H9 (cell line): Measurements from ENCODE around the gene ANAPC2. TPM values are rescaled to one million over a fixed set of nuclear protein-coding genes. Genes with fewer than 3 reads are reported as not detected.

Source experiments
- DNase-seq: peaks from one replicate; pipeline ENCODE4 v3.0.0-alpha.2; 2017
- H2AFZ ChIP-seq: one replicate; pipeline ENCODE4 v1.6.1; 2013; ENCODE audit warnings: mild to moderate bottlenecking, low read length, control low read depth, moderate library complexity
- H2AK5ac ChIP-seq: 2 replicates; pipeline ENCODE4 v1.6.1; 2013; ENCODE audit warnings: low read length, control low read depth, mixed read lengths; ENCODE audit not compliant: insufficient read length
- H2BK120ac ChIP-seq: one replicate; pipeline ENCODE4 v1.6.1; 2013; ENCODE audit warnings: low read depth, mild to moderate bottlenecking, low read length, control low read depth, inconsistent platforms; ENCODE audit not compliant: poor library complexity, severe bottlenecking
- H2BK12ac ChIP-seq: 2 replicates; pipeline ENCODE4 v1.6.1; 2013; ENCODE audit warnings: low read length, control low read depth, mixed read lengths, low read depth; ENCODE audit not compliant: insufficient read length
- H2BK15ac ChIP-seq: 2 replicates; pipeline ENCODE4 v1.6.1; 2013; ENCODE audit warnings: low read depth, low read length, control low read depth
- H2BK20ac ChIP-seq: one replicate; pipeline ENCODE4 v1.6.1; 2013; ENCODE audit warnings: low read depth, mild to moderate bottlenecking, low read length, control low read depth, inconsistent platforms; ENCODE audit not compliant: poor library complexity, severe bottlenecking
- H2BK5ac ChIP-seq: 2 replicates; pipeline ENCODE4 v1.6.1; 2013; ENCODE audit warnings: low read length, control low read depth, mixed read lengths; ENCODE audit not compliant: insufficient read length
- H3K14ac ChIP-seq: 2 replicates; pipeline ENCODE4 v1.6.1; 2013; ENCODE audit warnings: low read length, control low read depth; ENCODE audit not compliant: insufficient read depth
- H3K18ac ChIP-seq: 2 replicates; pipeline ENCODE4 v1.6.1; 2013; ENCODE audit warnings: low read depth, mild to moderate bottlenecking, mixed read lengths, low read length, control low read depth; ENCODE audit not compliant: insufficient read length
- H3K23ac ChIP-seq: 2 replicates; pipeline ENCODE4 v1.6.1; 2013; ENCODE audit warnings: low read length, control low read depth, mixed read lengths, low read depth; ENCODE audit not compliant: insufficient read length
- H3K23me2 ChIP-seq: 2 replicates; pipeline ENCODE4 v1.6.1; 2013; ENCODE audit warnings: low read depth, mild to moderate bottlenecking, mixed read lengths, low read length, control low read depth; ENCODE audit not compliant: insufficient read length, poor library complexity, severe bottlenecking
- H3K27ac ChIP-seq: 2 replicates; pipeline ENCODE4 v1.5.1; 2013; ENCODE audit warnings: low read length, control low read depth, mixed read lengths, low read depth; ENCODE audit not compliant: insufficient read length
- H3K27me3 ChIP-seq: 2 replicates; pipeline ENCODE4 v1.6.1; 2013; ENCODE audit warnings: low read length, control low read depth, inconsistent platforms; ENCODE audit not compliant: insufficient read depth
- H3K4ac ChIP-seq: 2 replicates; pipeline ENCODE4 v1.6.1; 2013; ENCODE audit warnings: low read depth, mild to moderate bottlenecking, control low read depth, inconsistent platforms, low read length, moderate library complexity
- H3K4me1 ChIP-seq: 2 replicates; pipeline ENCODE4 v1.6.1; 2013; ENCODE audit warnings: low read length, control low read depth, inconsistent platforms; ENCODE audit not compliant: insufficient read depth
- H3K4me2 ChIP-seq: 2 replicates; pipeline ENCODE4 v1.6.1; 2013; ENCODE audit warnings: low read length, control low read depth, mixed read lengths; ENCODE audit not compliant: insufficient read length, insufficient read depth
- H3K56ac ChIP-seq: 2 replicates; pipeline ENCODE4 v1.6.1; 2013; ENCODE audit warnings: low read depth, mild to moderate bottlenecking, mixed read lengths, low read length, control low read depth; ENCODE audit not compliant: insufficient read length
- H3K79me1 ChIP-seq: 2 replicates; pipeline ENCODE4 v1.6.1; 2013; ENCODE audit warnings: low read depth, mild to moderate bottlenecking, moderate library complexity, low read length, control low read depth, inconsistent platforms; ENCODE audit not compliant: insufficient read depth, poor library complexity, severe bottlenecking
- H3K79me2 ChIP-seq: 2 replicates; pipeline ENCODE4 v1.6.1; 2013; ENCODE audit warnings: low read length, control low read depth, inconsistent platforms; ENCODE audit not compliant: insufficient read depth
- H3K9ac ChIP-seq: 2 replicates; pipeline ENCODE4 v1.6.1; 2013; ENCODE audit warnings: low read length, control low read depth, mixed read lengths; ENCODE audit not compliant: insufficient read length; ENCODE audit errors: extremely low read depth
- H3K9me3 ChIP-seq: one replicate; pipeline ENCODE4 v1.6.1; 2013; ENCODE audit warnings: low read depth, low read length, inconsistent platforms; ENCODE audit not compliant: control insufficient read depth
- H3T11ph ChIP-seq: one replicate; pipeline ENCODE4 v1.6.1; 2013; ENCODE audit warnings: mild to moderate bottlenecking, low read length, control low read depth, inconsistent platforms
- H4K20me1 ChIP-seq: one replicate; pipeline ENCODE4 v1.6.1; 2013; ENCODE audit not compliant: control insufficient read depth, insufficient read length, insufficient read depth
- H4K5ac ChIP-seq: 2 replicates; pipeline ENCODE4 v1.6.1; 2013; ENCODE audit warnings: low read depth, mild to moderate bottlenecking, mixed read lengths, low read length, control low read depth; ENCODE audit not compliant: insufficient read length
- H4K8ac ChIP-seq: replicated peaks from 2 replicates; pipeline ENCODE4 v1.6.1; 2013; ENCODE audit warnings: low read length, control low read depth, mixed read lengths, low read depth; ENCODE audit not compliant: insufficient read length
- H4K91ac ChIP-seq: 2 replicates; pipeline ENCODE4 v1.6.1; 2013; ENCODE audit warnings: low read depth, mild to moderate bottlenecking, moderate library complexity, mixed read lengths, low read length, control low read depth; ENCODE audit not compliant: insufficient read length
- H3K27ac Mint-ChIP-seq, 3 experiments: 2 replicates in 2 of 3; 3 replicates in 1 of 3; pipeline ENCODE4 v1.8.0; 2020 to 2021; ENCODE audit warnings: mixed read lengths in 3 of 3, mild to moderate bottlenecking in 1 of 3, moderate library complexity in 1 of 3
- H3K27me3 Mint-ChIP-seq: 2 replicates; pipeline ENCODE4 v1.8.0; 2021; ENCODE audit warnings: low read depth, mild to moderate bottlenecking, moderate library complexity, mixed read lengths
- H3K36me3 Mint-ChIP-seq, 3 experiments: 2 replicates in 2 of 3; 3 replicates in 1 of 3; pipeline ENCODE4 v1.8.0; 2020 to 2021; ENCODE audit warnings: low read depth in 3 of 3, mixed read lengths in 3 of 3; ENCODE audit not compliant: insufficient read depth in 1 of 3
- H3K4me1 Mint-ChIP-seq, 2 experiments: 2 replicates each; pipeline ENCODE4 v1.8.0; 2020; ENCODE audit warnings: mixed read lengths in 2 of 2
- H3K4me3 Mint-ChIP-seq, 2 experiments: 2 replicates in 1 of 2; 3 replicates in 1 of 2; pipeline ENCODE4 v1.8.0; 2020 to 2021; ENCODE audit warnings: mild to moderate bottlenecking in 2 of 2, mixed read lengths in 2 of 2, moderate library complexity in 1 of 2
- H3K9me3 Mint-ChIP-seq, 2 experiments: 2 replicates in 1 of 2; 3 replicates in 1 of 2; pipeline ENCODE4 v1.8.0; 2020; ENCODE audit warnings: mild to moderate bottlenecking in 2 of 2, mixed read lengths in 2 of 2, moderate library complexity in 1 of 2
- WGBS: extraction: QIAGEN DNeasy Blood & Tissue Kit; methylation state at CpG from one replicate; pipeline ENCODE4 v1.1.7; 2013; ENCODE audit warnings: missing lambda C conversion rate, low lambda C conversion rate, mixed read lengths; ENCODE audit not compliant: insufficient read length; ENCODE audit errors: extremely low coverage; 5-methylcytosine and 5-hydroxymethylcytosine counted together
- total RNA-seq: library from RNA; stranded (reverse); gene quantifications from 2 replicates; pipeline ENCODE4 v1.2.1, GENCODE V29; 2021
- TF ChIP-seq, protein P1 (sequence below): fragments of 200-600 bp; sonication (generic); conservative IDR thresholded peaks from 3 replicates; pipeline ENCODE4 v1.8.0; 2021; ENCODE audit warnings: antibody characterized with exemption, mild to moderate bottlenecking

The ANAPC2 gene
- total RNA-seq, 1 experiment from 2014 or later: 54.8 TPM

DNA sequence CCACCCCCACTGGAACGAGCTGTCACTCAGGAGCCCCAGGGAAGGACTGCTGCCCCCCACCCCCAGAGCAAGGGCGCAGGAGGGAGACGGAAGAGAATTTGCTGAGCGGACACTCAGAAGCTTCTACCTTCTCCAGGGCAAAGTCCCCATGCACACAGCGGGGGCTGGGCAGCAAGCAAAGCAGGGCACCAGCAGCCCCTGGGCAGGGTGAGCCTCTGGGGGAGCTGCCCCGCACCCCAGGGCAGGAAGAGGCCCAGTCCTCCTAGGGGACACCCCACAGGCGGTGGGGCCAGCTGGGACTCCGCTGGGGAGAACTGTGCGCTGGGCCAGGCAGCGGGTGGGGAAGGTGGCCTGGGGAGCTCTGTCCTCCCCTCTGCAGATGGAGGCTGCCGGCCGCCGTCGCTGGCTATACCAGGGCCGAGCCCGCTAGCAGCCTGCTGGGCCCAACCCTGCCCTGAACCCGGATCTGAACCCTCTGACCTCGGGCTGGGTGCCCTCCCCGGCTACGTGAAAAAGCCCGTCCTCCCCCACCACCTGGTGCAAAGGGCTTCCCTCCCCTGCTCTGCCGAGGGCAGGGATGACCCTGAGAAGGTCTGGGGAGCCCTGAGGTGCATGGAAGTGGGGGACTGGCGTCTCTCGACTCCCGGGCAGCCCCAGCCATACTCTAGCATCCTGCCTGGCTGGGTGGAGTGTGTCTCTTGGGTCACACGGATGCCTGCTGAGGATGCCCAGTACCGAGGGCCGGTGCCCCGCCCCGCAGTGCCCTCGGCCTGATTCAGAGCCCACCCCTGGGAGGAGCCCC, 41.7 kb upstream of the ANAPC2 start:
- Histone ChIP-seq H2BK120ac (no peak overlapping the region), H3K14ac (no peak overlapping the region), H3K23me2 (peaks cover 4% of the 10 kb centered on the region), H3K4me2 (no peak overlapping the region), H3K27ac (no peak overlapping the region), H3K4me1 (no peaks in the 10 kb centered on the region), H4K5ac (no peak overlapping the region), H4K91ac (no peak overlapping the region), H2AK5ac (no peak overlapping the region), H3K79me2 (no peaks in the 10 kb centered on the region), H2BK15ac (no peak overlapping the region), H2BK5ac (no peak overlapping the region), H3K9ac (no peak overlapping the region), H3K9me3 (no peaks in the 10 kb centered on the region), H3T11ph (no peak overlapping the region), H3K4ac (no peak overlapping the region), H3K23ac (no peak overlapping the region), H4K8ac (no peak overlapping the region), H3K18ac (no peak overlapping the region), H3K27me3 (no peaks in the 10 kb centered on the region), H2BK12ac (no peak overlapping the region), H2BK20ac (no peak overlapping the region), H3K56ac (no peak overlapping the region), H2AFZ (no peak overlapping the region), H3K79me1 (no peaks in the 10 kb centered on the region), H4K20me1 (no peaks in the 10 kb centered on the region)
- peaks cover 5% of the 10 kb centered on the region for H3K27me3 Mint-ChIP-seq
- no CpG with 5 or more reads among the region's 31 CpGs for WGBS
- no peak overlapping the region for H3K4me3 Mint-ChIP-seq
- H3K9me3 Mint-ChIP-seq: no peaks in the 10 kb centered on the region
- H3K36me3 Mint-ChIP-seq: no peaks in the 10 kb centered on the region
- DNase-seq: no peak
- TF ChIP-seq, protein P1, sequence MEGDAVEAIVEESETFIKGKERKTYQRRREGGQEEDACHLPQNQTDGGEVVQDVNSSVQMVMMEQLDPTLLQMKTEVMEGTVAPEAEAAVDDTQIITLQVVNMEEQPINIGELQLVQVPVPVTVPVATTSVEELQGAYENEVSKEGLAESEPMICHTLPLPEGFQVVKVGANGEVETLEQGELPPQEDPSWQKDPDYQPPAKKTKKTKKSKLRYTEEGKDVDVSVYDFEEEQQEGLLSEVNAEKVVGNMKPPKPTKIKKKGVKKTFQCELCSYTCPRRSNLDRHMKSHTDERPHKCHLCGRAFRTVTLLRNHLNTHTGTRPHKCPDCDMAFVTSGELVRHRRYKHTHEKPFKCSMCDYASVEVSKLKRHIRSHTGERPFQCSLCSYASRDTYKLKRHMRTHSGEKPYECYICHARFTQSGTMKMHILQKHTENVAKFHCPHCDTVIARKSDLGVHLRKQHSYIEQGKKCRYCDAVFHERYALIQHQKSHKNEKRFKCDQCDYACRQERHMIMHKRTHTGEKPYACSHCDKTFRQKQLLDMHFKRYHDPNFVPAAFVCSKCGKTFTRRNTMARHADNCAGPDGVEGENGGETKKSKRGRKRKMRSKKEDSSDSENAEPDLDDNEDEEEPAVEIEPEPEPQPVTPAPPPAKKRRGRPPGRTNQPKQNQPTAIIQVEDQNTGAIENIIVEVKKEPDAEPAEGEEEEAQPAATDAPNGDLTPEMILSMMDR: no peak
- H3K27ac Mint-ChIP-seq: no peak overlapping the region
- H3K4me1 Mint-ChIP-seq: peaks cover 3 to 7% of the 10 kb centered on the region in 2 experiments
